GM19238 (cell line): ENCODE results near the gene MT3.
"Not testable (repeated sequence)": the region's sequence is repeated elsewhere in the genome, so short reads cannot be mapped to it uniquely, and the experiment has no call there.

Experiments
- DNase-seq: peaks from one replicate; pipeline ENCODE4 v3.0.0; 2011; ENCODE audit warnings: low spot score; ENCODE audit not compliant: insufficient read length

The MT3 gene

GRCh38 chr16:56609463-56609921 lies 20.2 kb downstream of the MT3 start:
- peak; percentile 73 for DNase-seq

DNA sequence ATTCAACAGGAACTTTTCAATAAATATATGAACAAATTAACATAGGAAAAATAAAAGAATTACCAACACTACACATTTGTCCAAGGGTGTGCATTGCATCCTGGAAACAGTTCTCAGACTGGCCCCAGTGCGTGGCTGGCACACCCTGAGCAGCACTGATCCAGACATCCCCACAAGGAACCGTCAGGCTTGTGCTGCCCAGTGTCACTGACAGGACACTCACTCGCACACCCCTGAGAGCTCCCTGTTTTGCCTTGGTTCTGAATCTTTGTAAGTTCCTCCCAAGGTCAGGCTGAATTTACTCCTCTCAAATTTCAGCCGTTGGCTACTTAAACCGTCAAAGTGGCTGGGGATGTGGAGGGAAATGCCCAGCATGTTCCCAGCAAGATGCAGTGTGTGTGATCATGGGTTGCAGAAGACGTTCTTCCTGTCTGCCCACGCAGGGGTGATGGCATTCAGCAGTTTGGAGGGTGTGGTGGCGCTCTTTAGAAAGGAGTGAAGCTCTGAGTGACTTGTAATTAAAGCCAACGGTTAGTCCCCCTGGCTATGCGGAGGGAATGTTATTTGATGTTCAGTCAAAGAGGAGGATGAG lies 20.8 kb downstream of the MT3 start:
- DNase-seq = no peak

GRCh38 chr16:56610609-56611111 lies 21.3 kb downstream of the MT3 start:
- no peak for DNase-seq

DNA sequence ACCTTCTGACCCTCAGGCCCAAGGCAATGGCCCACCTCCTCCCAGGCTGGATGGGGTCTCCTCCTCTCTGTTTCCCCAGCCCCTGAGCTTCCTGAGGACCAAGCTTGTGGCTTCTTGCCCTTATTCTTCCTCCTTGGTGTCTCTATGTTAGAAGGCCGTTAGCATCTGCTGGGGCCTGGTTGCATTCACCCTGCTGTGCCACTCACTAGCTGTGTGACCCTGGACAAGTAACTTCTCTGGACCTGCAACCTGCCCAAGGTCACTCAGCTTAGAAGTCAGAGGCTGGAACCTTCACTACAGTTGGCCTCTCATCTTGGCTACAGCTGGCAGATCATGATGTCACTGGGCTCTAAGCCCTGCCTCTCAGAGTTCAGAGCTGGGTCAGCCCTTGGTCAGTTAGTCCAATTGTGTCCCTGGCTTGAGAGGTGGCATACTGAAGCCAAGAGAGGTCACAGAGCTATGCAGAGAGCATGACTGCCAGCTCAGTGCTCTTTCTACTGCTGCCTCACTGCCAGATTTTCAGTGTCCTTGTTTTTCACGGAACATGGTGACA lies 22.0 kb downstream of the MT3 start:
- no peak for DNase-seq

DNA sequence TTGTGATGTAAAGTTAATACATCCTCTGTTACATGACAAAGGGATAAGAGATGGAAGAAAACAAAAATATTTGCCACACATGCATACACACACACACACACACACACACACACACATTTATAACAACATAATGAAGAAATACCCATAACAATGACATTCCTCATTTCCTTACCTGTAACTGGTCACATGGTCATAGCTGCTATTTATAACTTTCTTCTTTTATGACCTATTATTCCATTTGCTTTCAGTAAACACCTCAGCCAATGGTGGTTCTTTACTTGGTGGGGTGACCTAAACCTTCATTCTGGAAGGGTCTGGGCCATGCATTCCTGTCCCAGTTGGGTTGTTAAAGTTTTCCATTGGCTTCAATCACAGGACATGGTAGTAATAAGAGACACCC lies 24.4 kb downstream of the MT3 start:
- DNase-seq = no peak

- DNase-seq = no peak
Measured at GRCh38 chr16:56614549-56614991, 25.2 kb downstream of the MT3 start.

DNA sequence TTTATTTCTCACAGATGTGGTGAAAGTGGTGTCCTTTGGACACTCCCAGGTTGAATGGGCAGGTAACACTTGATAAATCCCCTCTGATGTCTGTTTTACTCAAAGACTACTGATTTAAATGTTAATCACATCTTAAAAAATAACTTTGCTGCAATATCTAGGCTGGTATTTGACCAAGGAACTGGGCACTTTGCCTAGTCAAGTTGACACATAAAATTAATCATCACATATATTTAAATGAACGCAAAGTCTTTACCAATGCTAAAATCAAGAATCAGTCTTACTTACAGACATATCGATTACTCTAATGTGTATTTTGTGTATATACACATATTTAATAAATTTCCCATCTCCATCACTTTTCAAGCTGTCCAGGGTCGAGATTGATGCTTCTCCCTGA lies 26.0 kb downstream of the MT3 start:
- no peak for DNase-seq

GRCh38 chr16:56616608-56617211 lies 27.4 kb downstream of the MT3 start:
- DNase-seq = no peak

GRCh38 chr16:56617212-56618085 lies 28.1 kb downstream of the MT3 start:
- no peak for DNase-seq

DNA sequence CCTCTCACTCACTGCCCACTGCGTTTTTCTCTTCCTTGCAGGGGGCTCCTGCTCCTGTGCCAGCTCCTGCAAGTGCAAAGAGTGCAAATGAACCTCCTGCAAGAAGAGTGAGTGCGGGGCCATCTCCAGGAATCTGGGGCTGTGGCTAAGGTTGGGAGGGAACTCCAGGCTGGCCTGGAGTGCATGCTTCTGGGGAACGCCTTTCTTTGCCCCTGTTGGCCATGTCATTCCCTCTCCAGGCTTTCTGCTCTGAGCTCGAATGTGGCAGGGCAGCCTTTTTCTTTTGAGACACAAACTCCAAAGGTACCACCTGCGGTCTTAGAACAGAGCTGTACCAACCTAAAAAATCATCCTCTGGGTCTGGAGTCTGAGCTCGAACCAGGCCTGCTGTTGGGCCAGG lies 28.8 kb downstream of the MT3 start:
- no peak for DNase-seq

DNA sequence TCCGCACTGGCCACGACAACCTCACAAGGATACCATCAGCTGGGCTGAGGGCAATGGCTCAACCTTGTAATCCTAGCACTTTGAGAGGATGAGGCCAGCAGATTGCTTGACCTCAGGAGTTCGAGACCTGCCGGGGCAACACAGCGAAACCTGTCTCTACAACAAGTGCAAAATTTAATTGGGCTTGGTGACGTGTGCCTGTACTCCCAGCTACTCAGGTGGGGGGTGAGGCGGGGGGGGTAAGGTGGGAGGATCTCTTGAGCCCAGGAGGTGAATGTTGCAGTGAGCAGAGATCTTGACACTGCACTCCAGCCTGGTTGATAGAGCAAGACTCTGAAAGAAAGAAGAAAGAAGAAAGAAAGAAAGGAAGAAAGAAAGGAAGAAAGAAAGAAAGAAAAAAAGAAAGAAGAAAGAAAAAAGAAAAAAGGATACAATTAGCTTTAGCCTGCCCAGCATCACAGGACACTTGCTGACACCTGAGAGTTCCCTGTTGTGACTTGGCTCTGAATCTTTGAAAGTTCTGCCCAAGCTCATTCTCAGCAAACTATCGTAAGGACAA lies 31.1 kb downstream of the MT3 start:
- DNase-seq = no peak

DNA sequence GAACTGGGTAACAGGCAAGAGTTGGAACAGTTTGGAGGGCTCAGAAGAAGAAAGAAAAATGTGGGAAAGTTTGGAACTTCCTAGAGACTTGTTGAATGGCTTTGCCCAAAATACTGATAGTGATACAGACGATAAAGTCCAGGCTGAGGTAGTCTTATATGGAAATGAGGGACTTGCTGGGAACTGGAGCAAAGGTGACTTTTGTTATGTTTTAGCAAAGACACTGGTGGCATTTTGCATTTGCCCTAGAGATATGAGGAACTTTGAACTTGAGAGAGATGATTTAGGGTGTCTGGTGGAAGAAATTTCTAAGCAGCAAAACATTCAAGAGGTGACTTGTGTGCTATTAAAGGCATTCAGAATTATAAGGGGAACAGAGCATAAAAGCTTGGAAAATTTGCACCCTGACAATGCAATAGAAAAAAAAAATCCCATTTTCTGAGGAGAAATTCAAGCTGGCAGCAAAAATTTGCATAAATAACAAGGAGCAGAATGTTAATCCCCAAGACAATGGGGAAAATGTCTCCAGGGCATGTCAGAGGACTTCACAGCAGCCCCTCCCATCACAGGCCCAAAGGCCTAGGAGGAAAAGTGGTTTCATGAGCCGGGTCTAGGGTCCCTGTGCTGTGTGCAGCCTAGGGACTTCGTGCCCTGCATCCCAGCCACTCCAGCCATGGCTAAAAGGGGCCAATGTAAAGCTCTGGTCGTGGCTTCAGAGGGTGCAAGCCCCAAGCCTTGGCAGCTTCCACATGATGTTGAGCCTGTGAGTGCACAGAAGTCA lies 32.5 kb downstream of the MT3 start:
- DNase-seq = not testable (repeated sequence)

- not testable (repeated sequence) for DNase-seq
Measured at GRCh38 chr16:56623184-56623583, 33.9 kb downstream of the MT3 start.

- DNase-seq = no peak
Measured at GRCh38 chr16:56623637-56624036, 34.3 kb downstream of the MT3 start.

DNA sequence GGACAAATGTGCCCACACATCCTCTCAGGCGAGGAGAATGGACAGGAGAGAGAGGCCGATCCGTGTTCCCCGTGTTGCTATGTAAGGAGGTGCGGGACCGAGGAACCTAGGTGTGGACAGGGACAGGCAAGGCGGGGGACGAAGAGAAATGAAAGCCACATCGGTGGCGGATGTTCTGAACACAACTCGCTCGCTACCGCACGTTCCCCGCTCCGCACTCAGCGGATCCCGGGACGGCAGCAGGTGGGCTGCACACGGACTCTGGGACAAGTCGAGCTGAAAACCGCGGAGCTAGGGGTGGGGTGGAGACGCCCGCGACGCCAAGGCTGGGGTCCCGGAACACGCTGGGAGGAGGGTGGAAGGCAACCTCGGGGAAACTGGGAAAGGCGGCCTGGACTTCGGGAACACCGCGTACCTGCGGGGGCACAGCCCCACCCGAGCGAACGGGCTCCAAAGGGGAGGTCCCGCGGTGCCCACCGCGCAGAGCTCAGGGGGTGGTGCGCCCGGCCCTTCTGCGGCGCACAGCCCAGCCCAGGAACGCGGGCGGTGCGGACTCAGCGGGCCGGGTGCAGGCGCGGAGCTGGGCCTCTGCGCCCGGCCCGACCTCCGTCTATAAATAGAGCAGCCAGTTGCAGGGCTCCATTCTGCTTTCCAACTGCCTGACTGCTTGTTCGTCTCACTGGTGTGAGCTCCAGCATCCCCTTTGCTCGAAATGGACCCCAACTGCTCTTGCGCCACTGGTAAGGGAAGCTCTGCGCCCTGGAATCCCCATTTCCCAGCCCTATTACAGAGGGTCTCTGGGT lies 36.0 kb downstream of the MT3 start, which contains the start of gene MT1E:
TSS of gene MT1E (plus strand) at position 642 of the 803 bp plus-strand sequence. CDS start at position 713, 71 bp downstream.
- no peak for DNase-seq

DNA sequence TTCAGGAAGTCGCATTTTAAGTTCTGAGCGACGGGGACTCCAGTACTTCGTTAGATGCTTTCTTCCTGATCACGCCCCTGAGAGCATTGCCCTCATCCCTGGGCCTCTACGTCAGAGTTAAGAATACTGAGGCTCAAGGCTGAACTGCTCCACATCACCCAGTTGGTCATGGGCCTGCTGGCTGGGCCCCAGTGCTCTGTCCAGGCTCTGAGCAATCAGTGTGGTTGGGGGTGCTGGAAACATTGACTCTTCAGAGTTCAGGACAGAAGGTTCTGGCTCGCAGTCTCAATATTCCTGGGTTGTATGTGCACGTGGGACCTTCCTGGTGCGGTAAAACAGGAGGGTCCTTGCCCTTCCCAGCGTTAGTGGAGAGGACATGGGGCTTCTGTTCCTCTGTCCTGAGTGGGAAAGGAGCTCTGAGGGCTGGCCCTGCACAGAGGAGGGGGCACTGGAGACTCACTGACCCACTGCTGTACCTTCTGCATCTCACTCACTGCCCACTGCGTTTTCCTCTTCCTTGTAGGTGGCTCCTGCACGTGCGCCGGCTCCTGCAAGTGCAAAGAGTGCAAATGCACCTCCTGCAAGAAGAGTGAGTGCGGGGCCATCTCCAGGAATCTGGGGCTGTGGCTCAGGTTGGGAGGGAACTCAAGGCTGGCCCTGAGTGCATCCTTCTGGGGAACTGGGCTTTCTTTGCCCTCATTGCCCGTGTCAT lies 36.8 kb downstream of the MT3 start:
- DNase-seq = no peak

DNA sequence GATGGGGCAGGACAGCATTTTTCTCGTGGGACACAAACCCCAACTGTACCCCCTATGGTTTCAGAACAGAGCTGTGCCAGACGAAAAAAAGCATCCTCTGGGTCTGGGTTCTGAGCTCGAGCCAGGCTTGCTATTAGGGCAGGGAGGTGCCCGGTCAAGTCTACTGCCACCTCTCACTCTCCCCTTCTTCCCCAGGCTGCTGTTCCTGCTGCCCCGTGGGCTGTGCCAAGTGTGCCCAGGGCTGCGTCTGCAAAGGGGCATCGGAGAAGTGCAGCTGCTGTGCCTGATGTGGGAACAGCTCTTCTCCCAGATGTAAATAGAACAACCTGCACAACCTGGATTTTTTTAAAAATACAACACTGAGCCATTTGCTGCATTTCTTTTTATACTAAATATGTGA lies 37.4 kb downstream of the MT3 start:
- DNase-seq = no peak

DNA sequence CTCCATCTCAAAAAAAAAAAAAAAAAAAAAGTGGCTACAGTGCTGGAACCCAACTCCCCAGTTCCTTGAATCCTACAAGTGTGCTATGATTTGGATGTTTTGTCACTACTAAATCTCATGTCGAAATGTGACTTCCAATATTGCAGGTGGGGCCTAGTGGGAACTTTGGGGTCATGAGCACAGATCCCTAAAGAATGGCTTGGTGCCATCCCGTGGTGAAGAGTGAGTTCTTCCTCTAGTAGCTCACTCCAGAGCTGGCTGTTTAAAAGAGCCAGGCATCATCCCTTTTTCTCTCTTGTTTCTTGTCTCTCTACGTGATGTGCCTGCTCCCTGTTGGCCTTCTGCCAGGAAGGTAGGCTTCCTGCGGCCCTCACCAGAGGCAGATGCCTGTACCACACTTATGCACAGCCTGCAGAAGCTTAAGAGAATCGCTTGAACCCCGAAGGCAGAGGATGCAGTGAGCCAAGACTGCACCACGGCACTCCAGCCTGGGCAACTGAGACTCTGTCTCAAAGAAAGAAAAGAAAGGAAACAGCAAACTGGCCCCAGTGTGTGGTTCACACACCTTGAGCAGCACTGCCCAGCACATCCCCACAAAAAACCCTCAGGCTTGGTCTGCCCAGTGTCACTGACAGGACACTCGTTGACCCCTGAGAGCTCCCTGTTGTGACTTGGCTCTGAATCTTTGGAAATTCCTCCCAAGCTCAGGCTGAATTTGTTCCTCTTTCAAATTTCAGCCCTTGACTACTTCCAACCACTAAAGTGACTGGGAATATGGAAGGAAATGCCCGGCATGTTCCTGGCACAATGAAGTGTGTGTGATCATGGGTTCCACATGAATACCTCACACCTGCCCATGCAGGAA lies 39.4 kb downstream of the MT3 start:
- DNase-seq = no peak
